ENCODE measurements around the gene FAM167B.

Gene FAM167B

GRCh38 chr1:32246888-32247273 lies at the start of gene FAM167B:
Gene FAM167B, plus strand, starts transcription at chr1:32247222. Its CDS starts 200 bp downstream, at chr1:32247422.
- no peak for DNase-seq

GRCh38 chr1:32197837-32198236 lies 49.2 kb upstream of the FAM167B start:
- no peak for DNase-seq

- no peak for DNase-seq
These were observed 48.6 kb upstream of the FAM167B start for GRCh38 chr1:32198237-32199042.

GRCh38 chr1:32199043-32199716 lies 47.8 kb upstream of the FAM167B start:
- DNase-seq, result no peak

- DNase-seq, result no peak
These were observed 47.3 kb upstream of the FAM167B start for GRCh38 chr1:32199717-32200072.

- DNase-seq, result peak; percentile 50
These were observed 46.6 kb upstream of the FAM167B start, which contains the start of gene CCDC28B for GRCh38 chr1:32200226-32201010. Gene CCDC28B, plus strand, starts transcription at chr1:32200595. Its CDS starts 1,341 bp downstream, at chr1:32201936.

- DNase-seq, result no peak
These were observed 45.8 kb upstream of the FAM167B start for GRCh38 chr1:32201011-32201855.

GRCh38 chr1:32204943-32205361 lies 42.1 kb upstream of the FAM167B start:
- no peak for DNase-seq

GRCh38 chr1:32205401-32206370 lies 41.3 kb upstream of the FAM167B start, which contains the start of gene IQCC:
Gene IQCC, plus strand, starts transcription at chr1:32205671. Its CDS starts 11 bp downstream, at chr1:32205682.
- DNase-seq, result peak; percentile 50

- DNase-seq, result no peak
These were observed 38.6 kb upstream of the FAM167B start for GRCh38 chr1:32208469-32208868.

GRCh38 chr1:32208891-32209328 lies 38.1 kb upstream of the FAM167B start, which contains the start of gene DCDC2B:
Gene DCDC2B, plus strand, starts transcription at chr1:32209089. Its CDS starts 5 bp downstream, at chr1:32209094.
- peak; percentile 74 for DNase-seq

- DNase-seq, result peak; percentile 55
These were observed 31.2 kb upstream of the FAM167B start for GRCh38 chr1:32215629-32216480.

- DNase-seq, result no peak
These were observed 30.5 kb upstream of the FAM167B start for GRCh38 chr1:32216566-32216965.

GRCh38 chr1:32219022-32219421 lies 28.0 kb upstream of the FAM167B start:
- DNase-seq, result no peak

GRCh38 chr1:32220746-32221580 lies 26.1 kb upstream of the FAM167B start:
- no peak for DNase-seq

- DNase-seq, result no peak
These were observed 25.4 kb upstream of the FAM167B start for GRCh38 chr1:32221581-32221979.

GRCh38 chr1:32221980-32222755 lies 24.9 kb upstream of the FAM167B start, which contains the start of the genes EIF3I and TMEM234:
Gene EIF3I, plus strand, starts transcription at chr1:32222407. Its CDS starts 35 bp downstream, at chr1:32222442.
Gene TMEM234, minus strand, starts transcription at chr1:32222353. Its CDS starts 31 bp downstream, at chr1:32222322.
- DNase-seq, result peak; percentile 71

GRCh38 chr1:32223683-32224082 lies 23.3 kb upstream of the FAM167B start:
- DNase-seq, result no peak

Data from NCI-H187 treated with DMSO at 0.1 percent for 48 hours (cell line).